Adrenal gland (tissue), 12 donors: ENCODE measurements around the gene FEM1B. TPM values are rescaled to one million over a fixed set of nuclear protein-coding genes. Genes with fewer than 3 reads are reported as not detected.

Experiments
- DNase-seq, 7 donors: peaks; one replicate each; pipeline ENCODE4 v3.0.0-alpha.2; 2019 to 2020
- H3K27ac ChIP-seq, 5 donors: fragments of 200-600 bp; sonication (generic) in 4 of 5; 1 replicate in 3 of 5; 2 replicates in 2 of 5; pipeline versions ENCODE4 v1.5.1 to v1.8.0; 2016 to 2020; ENCODE audit warnings: mild to moderate bottlenecking in 1 of 5
- H3K27me3 ChIP-seq: fragments of 200-600 bp; 2 replicates; pipeline ENCODE4 v1.8.0; 2021
- H3K36me3 ChIP-seq, 2 donors: fragments of 200-600 bp; replicated peaks in 1 of 2; 1 replicate in 1 of 2; 2 replicates in 1 of 2; pipeline versions ENCODE4 v1.5.1 to v1.8.0; 2018 to 2022
- H3K4me1 ChIP-seq, 2 donors: fragments of 200-600 bp; replicated peaks in 1 of 2; 1 replicate in 1 of 2; 2 replicates in 1 of 2; pipeline versions ENCODE4 v1.5.1 to v1.8.0; 2018 to 2021
- H3K4me3 ChIP-seq, 4 donors: fragments of 200-600 bp; sonication (generic) in 3 of 4; one replicate each; pipeline ENCODE4 v1.5.1; 2016 to 2018
- H3K9me3 ChIP-seq, 3 donors: fragments of 200-600 bp; sonication (generic) in 1 of 3; replicated peaks in 1 of 3; 1 replicate in 2 of 3; 2 replicates in 1 of 3; pipeline versions ENCODE4 v1.5.1 to v1.8.0; 2016 to 2021
- CTCF ChIP-seq, 6 experiments: fragments of 450-650 bp in 4 of 6; fragments of 200-600 bp in 2 of 6; sonication (generic) in 1 of 6; IDR thresholded peaks; 1 replicate in 5 of 6; 2 replicates in 1 of 6; pipeline versions ENCODE4 v1.5.1 to v1.8.0; 2016 to 2021; ENCODE audit warnings: antibody characterized with exemption in 6 of 6, mild to moderate bottlenecking in 2 of 6, moderate library complexity in 1 of 6
- POLR2A ChIP-seq, 2 donors: fragments of 450-650 bp; IDR thresholded peaks; one replicate each; pipeline ENCODE4 v1.6.1; 2017; ENCODE audit warnings: antibody characterized with exemption in 2 of 2, mild to moderate bottlenecking in 2 of 2, moderate library complexity in 1 of 2
- WGBS, 4 donors: extraction: QIAGEN DNeasy Blood & Tissue Kit in 2 of 4; methylation state at CpG; one replicate each; pipeline versions ENCODE4 v1.1.5 to v1.1.7; 2013 to 2017; 5-methylcytosine and 5-hydroxymethylcytosine counted together
- intact Hi-C, 2 donors: fragments of 100-400 bp; cut with DNase I; formaldehyde crosslinking; loops; one replicate each; pipeline versions ENCODE4 v1.14.1 to v1.15.0; 2022 to 2023
- polyA plus RNA-seq, 3 donors: library from polyadenylated mRNA; stranded (reverse); fragments of 200-250 nt in 2 of 3; fragments of 350-450 nt in 1 of 3; fragmentation: Illumina TruSeq in 1 of 3; extraction: RNeasy Lipid Tissue Mini Kit (QIAGEN cat#74804) in 1 of 3; gene quantifications; one replicate each; pipeline ENCODE4 v1.2.3, GENCODE V29; 2013 to 2014
- total RNA-seq, 9 donors: library from RNA; depleted of rRNA in 4 of 9; stranded (reverse); fragments of >200 nt in 4 of 9; fragments of 120-200 nt in 1 of 9; fragmentation: NEBNext Ultra II Directional in 1 of 9; extraction: Animal tissue kit (Norgen Biotek cat#: 25700) in 1 of 9; gene quantifications; one replicate each; pipeline versions ENCODE4 v1.1.0 to v1.2.4, GENCODE V29; 2013 to 2023
- donor health status: healthy with polysubstance abuse.
- donor health status: Bipolar disorder and iron deficiency.
- donor health status: DM: yes; HTN: yes; CAD: no.
- donor health status: DM: no; HTN: no; CAD: no.
- donor health status: DM: no; HTN: no; CAD: no.
- donor health status: DM: yes; HTN: yes; CAD: no.

The FEM1B gene
- total and polyA plus RNA-seq, 12 donors: 7.0 to 61.5 (median 42.7) TPM

GRCh38 chr15:68272721-68273271 is 4.7 kb upstream of the FEM1B start:
- no peak for TF ChIP-seq CTCF (IDR thresholded peaks at IDR 0.05)
- no peak for TF ChIP-seq POLR2A (IDR thresholded peaks at IDR 0.05)
- H3K4me3 ChIP-seq: no peak overlapping the region
- H3K27ac ChIP-seq: peak overlapping the region in 4 of 5 donors; percentile 85 to 94 (median 88)
- DNase-seq: no peak
- no peaks in the 10 kb centered on the region for H3K27me3 ChIP-seq
- H3K4me1 ChIP-seq: peaks cover 9 to 39% of the 10 kb centered on the region in 2 donors
- intact Hi-C loops: no loop called here
- H3K36me3 ChIP-seq: no peaks in the 10 kb centered on the region
- WGBS, 4 donors: 60 to 89% (median 75%) methylated on average over 1 of the region's 1 CpG
- H3K9me3 ChIP-seq: no peaks in the 10 kb centered on the region

GRCh38 chr15:68274201-68274848 is 3.2 kb upstream of the FEM1B start:
- no peak for TF ChIP-seq CTCF (IDR thresholded peaks at IDR 0.05)
- no peak for TF ChIP-seq POLR2A (IDR thresholded peaks at IDR 0.05)
- no peak overlapping the region for H3K4me3 ChIP-seq
- H3K4me1 ChIP-seq: peaks cover 13 to 45% of the 10 kb centered on the region in 2 donors
- no peaks in the 10 kb centered on the region for H3K36me3 ChIP-seq
- H3K9me3 ChIP-seq: no peaks in the 10 kb centered on the region
- peak overlapping the region in 1 of 5 donors; percentile 94 for H3K27ac ChIP-seq
- no peak for DNase-seq
- WGBS, 4 donors: 70 to 93% (median 87%) methylated on average over 5 of the region's 5 CpGs
- intact Hi-C loops: no loop called here
- H3K27me3 ChIP-seq: no peaks in the 10 kb centered on the region

GRCh38 chr15:68275165-68275746 is 2.3 kb upstream of the FEM1B start:
- intact Hi-C loops: no loop called here
- H3K36me3 ChIP-seq: no peaks in the 10 kb centered on the region
- H3K4me1 ChIP-seq: peaks cover 22 to 54% of the 10 kb centered on the region in 2 donors
- no peaks in the 10 kb centered on the region for H3K27me3 ChIP-seq
- H3K27ac ChIP-seq: no peak overlapping the region
- 73 to 81% (median 77%) methylated on average over 3 of the region's 3 CpGs for WGBS, 4 donors
- H3K9me3 ChIP-seq: no peaks in the 10 kb centered on the region
- no peak overlapping the region for H3K4me3 ChIP-seq
- no peak for DNase-seq
- no peak for TF ChIP-seq CTCF (IDR thresholded peaks at IDR 0.05)
- no peak for TF ChIP-seq POLR2A (IDR thresholded peaks at IDR 0.05)

GRCh38 chr15:68276668-68277067 is 877 bp upstream of the FEM1B start:
- H3K27ac ChIP-seq: peak overlapping the region; percentile 97 to 98 (median 97)
- no peaks in the 10 kb centered on the region for H3K9me3 ChIP-seq
- no peaks in the 10 kb centered on the region for H3K36me3 ChIP-seq
- TF ChIP-seq POLR2A (IDR thresholded peaks at IDR 0.05): no peak
- TF ChIP-seq CTCF (IDR thresholded peaks at IDR 0.05): no peak
- intact Hi-C loops: no loop called here
- no peak for DNase-seq
- H3K4me1 ChIP-seq: peaks cover 36 to 60% of the 10 kb centered on the region in 2 donors
- peak overlapping the region in 3 of 4 donors; percentile 13 to 93 (median 80) for H3K4me3 ChIP-seq
- WGBS, 4 donors: 20 to 35% (median 29%) methylated on average over 3 of the region's 3 CpGs
- H3K27me3 ChIP-seq: no peaks in the 10 kb centered on the region
